Measurements from ENCODE around the gene BRCA1.

DNA sequence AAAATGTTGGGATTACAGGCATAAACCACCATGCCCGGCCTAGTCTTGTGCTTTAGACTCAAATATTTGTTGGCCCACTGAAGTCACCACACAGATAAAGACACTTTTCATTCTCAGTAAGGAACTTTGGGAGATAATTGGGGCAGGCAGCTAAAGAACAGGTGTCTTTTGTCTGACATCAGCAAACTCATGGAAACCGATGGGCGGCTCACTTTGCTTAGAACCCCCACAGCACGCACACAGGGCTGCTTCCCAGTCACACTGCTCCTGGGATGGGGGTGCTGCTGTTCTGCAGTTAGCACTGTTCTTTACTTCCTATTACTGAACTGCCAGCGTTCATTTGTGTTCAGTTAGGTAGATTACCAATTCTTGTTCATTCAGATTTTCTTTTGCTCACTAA lies 18.0 kb upstream of the BRCA1 start:
- TF ChIP-seq POLR2A (IDR thresholded peaks at IDR 0.05): no peak
- TF ChIP-seq, protein P1, sequence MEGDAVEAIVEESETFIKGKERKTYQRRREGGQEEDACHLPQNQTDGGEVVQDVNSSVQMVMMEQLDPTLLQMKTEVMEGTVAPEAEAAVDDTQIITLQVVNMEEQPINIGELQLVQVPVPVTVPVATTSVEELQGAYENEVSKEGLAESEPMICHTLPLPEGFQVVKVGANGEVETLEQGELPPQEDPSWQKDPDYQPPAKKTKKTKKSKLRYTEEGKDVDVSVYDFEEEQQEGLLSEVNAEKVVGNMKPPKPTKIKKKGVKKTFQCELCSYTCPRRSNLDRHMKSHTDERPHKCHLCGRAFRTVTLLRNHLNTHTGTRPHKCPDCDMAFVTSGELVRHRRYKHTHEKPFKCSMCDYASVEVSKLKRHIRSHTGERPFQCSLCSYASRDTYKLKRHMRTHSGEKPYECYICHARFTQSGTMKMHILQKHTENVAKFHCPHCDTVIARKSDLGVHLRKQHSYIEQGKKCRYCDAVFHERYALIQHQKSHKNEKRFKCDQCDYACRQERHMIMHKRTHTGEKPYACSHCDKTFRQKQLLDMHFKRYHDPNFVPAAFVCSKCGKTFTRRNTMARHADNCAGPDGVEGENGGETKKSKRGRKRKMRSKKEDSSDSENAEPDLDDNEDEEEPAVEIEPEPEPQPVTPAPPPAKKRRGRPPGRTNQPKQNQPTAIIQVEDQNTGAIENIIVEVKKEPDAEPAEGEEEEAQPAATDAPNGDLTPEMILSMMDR (IDR thresholded peaks at IDR 0.05): no peak
- no peak for TF ChIP-seq EP300 (IDR thresholded peaks at IDR 0.05)

All from tibial nerve (tissue), 4 donors.